HCT116 (cell line): ENCODE data around the gene RCOR3. TPM values are rescaled to one million over a fixed set of nuclear protein-coding genes. Genes with fewer than 3 reads are reported as not detected.

Experiments
- ATAC-seq: fragments of 200-7000 bp; cut with Tn5 transposase; 2 replicates; pipeline ENCODE4 v1.9.1; 2020; ENCODE audit warnings: mild to moderate bottlenecking, moderate library complexity
- BruUV-seq: library from RNA; stranded (reverse); fragments of 400-500 nt; replicated peaks from 2 replicates; lab custom pipeline; 2021; lab: Mats Ljungman, UMichigan
- CTCF ChIA-PET: fragments of 300-600 bp; sonication (Branson Sonifier 250); formaldehyde crosslinking; loops from one replicate; lab custom pipeline; 2021; ENCODE audit warnings: antibody characterized with exemption; lab: Charles Lee
- POLR2A ChIA-PET: fragments of 300-600, 350-600 bp; sonication (Branson Sonifier 250); formaldehyde crosslinking; loops from one replicate; lab custom pipeline; 2021; ENCODE audit warnings: antibody characterized with exemption; lab: Charles Lee
- RAD21 ChIA-PET, 2 experiments: fragments of 300-600 bp; sonication (Branson Sonifier 250); formaldehyde crosslinking; loops; one replicate each; lab custom pipeline; 2023; ENCODE audit warnings: low total read pairs in 2 of 2; ENCODE audit not compliant: uncharacterized antibody in 2 of 2, unreplicated experiment in 2 of 2, low non-redundant PET in 1 of 2; lab: Charles Lee
- DNase-seq: peaks from one replicate; pipeline ENCODE4 v3.0.0-alpha.2; 2010; ENCODE audit warnings: low read depth, low spot score
- H2AFZ ChIP-seq: fragments of 200-600 bp; shearing (Covaris generic), sonication (generic); 2 replicates; pipeline ENCODE4 v1.6.1; 2017; ENCODE audit warnings: low read depth, mixed run types, mixed read lengths, antibody characterized with exemption, low read length; ENCODE audit not compliant: poor library complexity, severe bottlenecking
- H3K27ac ChIP-seq: 2 replicates; pipeline ENCODE4 v1.5.1; 2012; ENCODE audit warnings: low read depth, low read length
- H3K27me3 ChIP-seq: fragments of 200-600 bp; sonication (generic); 2 replicates; pipeline ENCODE4 v1.6.1; 2016; ENCODE audit warnings: mixed run types, low read length, mixed read lengths; ENCODE audit not compliant: insufficient read depth
- H3K36me3 ChIP-seq, 2 experiments: fragments of 200-500 bp in 1 of 2; fragments of 200-600 bp in 1 of 2; sonication (Bioruptor generic) in 1 of 2; sonication (generic) in 1 of 2; 2 replicates each; pipeline versions ENCODE4 v1.5.1 to v1.6.1; 2014 to 2016; ENCODE audit warnings: low read length in 2 of 2, inconsistent platforms in 1 of 2, mixed read lengths in 1 of 2, mixed run types in 1 of 2; ENCODE audit not compliant: insufficient read depth in 2 of 2, control insufficient read depth in 1 of 2
- H3K4me1 ChIP-seq, 2 experiments: fragments of 200-600 bp in 1 of 2; sonication (generic) in 1 of 2; 2 replicates each; pipeline versions ENCODE4 v1.5.1 to v1.6.1; 2012 to 2017; ENCODE audit warnings: low read length in 2 of 2, inconsistent platforms in 1 of 2, mild to moderate bottlenecking in 1 of 2, mixed read lengths in 1 of 2, mixed run types in 1 of 2, moderate library complexity in 1 of 2; ENCODE audit not compliant: insufficient read depth in 2 of 2, control insufficient read depth in 1 of 2
- H3K4me2 ChIP-seq: fragments of 200-600 bp; sonication (generic); 2 replicates; pipeline ENCODE4 v1.6.1; 2017; ENCODE audit warnings: mixed run types, low read length, mixed read lengths
- H3K4me3 ChIP-seq, 2 experiments: fragments of 200-600 bp in 1 of 2; sonication (generic) in 1 of 2; replicated peaks in 1 of 2; 2 replicates each; pipeline ENCODE4 v1.5.1; 2011 to 2016; ENCODE audit warnings: low read length in 2 of 2, control low read depth in 1 of 2, low read depth in 1 of 2, mild to moderate bottlenecking in 1 of 2, mixed read lengths in 1 of 2, mixed run types in 1 of 2
- H3K79me2 ChIP-seq: fragments of 200-600 bp; sonication (generic); 2 replicates; pipeline ENCODE4 v1.6.1; 2017; ENCODE audit warnings: mild to moderate bottlenecking, mixed run types, low read length, moderate library complexity, mixed read lengths; ENCODE audit not compliant: insufficient read depth
- H3K9ac ChIP-seq: fragments of 200-600 bp; sonication (generic); 2 replicates; pipeline ENCODE4 v1.6.1; 2016; ENCODE audit warnings: low read length, mixed read lengths
- H3K9me2 ChIP-seq: fragments of 200-600 bp; sonication (generic), shearing (Covaris generic); 2 replicates; pipeline ENCODE4 v1.6.1; 2017; ENCODE audit warnings: mixed run types, mild to moderate bottlenecking, moderate library complexity; ENCODE audit not compliant: insufficient read depth
- H3K9me3 ChIP-seq, 2 experiments: fragments of 200-500 bp in 1 of 2; fragments of 200-600 bp in 1 of 2; sonication (Bioruptor generic) in 1 of 2; sonication (generic) in 1 of 2; 2 replicates each; pipeline ENCODE4 v1.6.1; 2014 to 2017; ENCODE audit warnings: low read length in 2 of 2, mixed read lengths in 2 of 2, inconsistent platforms in 1 of 2, low read depth in 1 of 2, mild to moderate bottlenecking in 1 of 2, mixed run types in 1 of 2, moderate library complexity in 1 of 2; ENCODE audit not compliant: control insufficient read depth in 1 of 2, insufficient read depth in 1 of 2
- H4K20me1 ChIP-seq: fragments of 200-600 bp; sonication (generic), shearing (Covaris generic); 2 replicates; pipeline ENCODE4 v1.6.1; 2017; ENCODE audit warnings: mixed run types, mild to moderate bottlenecking, moderate library complexity; ENCODE audit not compliant: insufficient read depth
- ATF3 ChIP-seq: IDR thresholded peaks from 2 replicates; pipeline ENCODE4 v1.6.1; 2012
- CEBPB ChIP-seq: IDR thresholded peaks from 2 replicates; pipeline ENCODE4 v1.6.1; 2012; ENCODE audit warnings: low read depth
- EZH2 ChIP-seq: fragments of 200-600 bp; sonication (generic); IDR thresholded peaks from 2 replicates; pipeline ENCODE4 v1.6.1; 2017; ENCODE audit warnings: antibody characterized with exemption, mixed run types
- JUND ChIP-seq: IDR thresholded peaks from 2 replicates; pipeline ENCODE4 v1.6.1; 2012
- POLR2A ChIP-seq: IDR thresholded peaks from 2 replicates; pipeline ENCODE4 v1.7.0; 2011; ENCODE audit warnings: borderline replicate concordance; ENCODE audit not compliant: insufficient read depth, insufficient read length; ENCODE audit errors: extremely low read depth
- SP1 ChIP-seq: IDR thresholded peaks from 2 replicates; pipeline ENCODE4 v1.6.1; 2012; ENCODE audit warnings: low read depth
- intact Hi-C: fragments of 100-400 bp; cut with micrococcal nuclease; formaldehyde crosslinking; loops from 2 replicates; pipeline ENCODE4 v1.10.0; 2022
- total RNA-seq: library from RNA; stranded (reverse); gene quantifications from one replicate; pipeline ENCODE4 v1.2.1, GENCODE V29; 2021; ENCODE audit not compliant: unreplicated experiment
- TF ChIP-seq, protein P1 (sequence below), 3 experiments: fragments of 200-600 bp in 1 of 3; sonication (generic) in 1 of 3; IDR thresholded peaks in 2 of 3; conservative IDR thresholded peaks in 1 of 3; 2 replicates each; pipeline ENCODE4 v1.5.1; 2012 to 2017; ENCODE audit warnings: low read depth in 2 of 3, low read length in 2 of 3, antibody characterized with exemption in 1 of 3, borderline replicate concordance in 1 of 3, control low read depth in 1 of 3, mild to moderate bottlenecking in 1 of 3, mixed read lengths in 1 of 3, mixed run types in 1 of 3, moderate library complexity in 1 of 3; ENCODE audit not compliant: insufficient read depth in 1 of 3
- TF ChIP-seq, protein P2 (sequence below): IDR thresholded peaks from 2 replicates; pipeline ENCODE4 v1.6.1; 2012

The RCOR3 gene
- total RNA-seq, 1 experiment from 2014 or later = 25.7 TPM

DNA sequence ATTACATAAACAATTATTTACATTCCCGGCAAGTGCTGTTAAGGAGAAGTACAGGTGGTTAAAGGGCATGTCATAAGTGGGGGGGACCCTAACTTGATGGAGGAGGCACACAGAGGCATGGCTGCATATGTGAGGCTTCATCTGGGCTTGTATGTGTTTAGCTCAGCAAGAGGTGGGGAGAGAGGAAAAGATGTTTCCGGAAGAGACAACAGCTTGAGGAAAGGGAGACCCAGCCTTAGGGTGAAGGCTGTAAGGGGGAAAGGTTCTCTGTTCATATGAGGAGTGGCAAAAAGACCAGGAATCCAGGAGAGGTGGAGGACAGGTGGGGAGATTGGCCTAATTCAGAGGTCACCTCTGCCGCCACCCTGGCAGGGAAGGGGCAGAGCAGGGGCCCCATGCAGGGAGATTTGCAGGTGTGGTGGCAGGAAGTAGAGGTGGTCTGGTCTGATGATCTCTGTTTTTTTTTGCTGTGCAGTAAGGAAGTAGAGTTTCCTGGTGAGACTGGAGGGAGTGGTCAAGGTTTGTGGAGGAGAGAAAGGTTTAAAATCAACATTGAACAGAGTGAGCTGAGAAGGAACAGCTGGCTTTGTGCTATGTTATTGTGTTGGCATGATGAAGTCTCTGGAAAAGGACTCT, 76.5 kb downstream of the RCOR3 start:
- H3K9ac ChIP-seq = no peak overlapping the region
- H3K36me3 ChIP-seq = no peaks in the 10 kb centered on the region
- no peak for DNase-seq
- no peak overlapping the region for H2AFZ ChIP-seq
- no peaks in the 10 kb centered on the region for H3K9me2 ChIP-seq
- CTCF ChIA-PET = no interaction called here
- intact Hi-C loops = no loop called here
- no TSS peak for BruUV-seq
- no peaks in the 10 kb centered on the region for H3K27me3 ChIP-seq
- ATAC-seq = no peak
- H3K4me1 ChIP-seq = peaks cover 0 to 9% of the 10 kb centered on the region in 2 experiments; a peak in 1 of 4 replicates
- no peak overlapping the region for H3K4me2 ChIP-seq
- TF ChIP-seq, protein P1, sequence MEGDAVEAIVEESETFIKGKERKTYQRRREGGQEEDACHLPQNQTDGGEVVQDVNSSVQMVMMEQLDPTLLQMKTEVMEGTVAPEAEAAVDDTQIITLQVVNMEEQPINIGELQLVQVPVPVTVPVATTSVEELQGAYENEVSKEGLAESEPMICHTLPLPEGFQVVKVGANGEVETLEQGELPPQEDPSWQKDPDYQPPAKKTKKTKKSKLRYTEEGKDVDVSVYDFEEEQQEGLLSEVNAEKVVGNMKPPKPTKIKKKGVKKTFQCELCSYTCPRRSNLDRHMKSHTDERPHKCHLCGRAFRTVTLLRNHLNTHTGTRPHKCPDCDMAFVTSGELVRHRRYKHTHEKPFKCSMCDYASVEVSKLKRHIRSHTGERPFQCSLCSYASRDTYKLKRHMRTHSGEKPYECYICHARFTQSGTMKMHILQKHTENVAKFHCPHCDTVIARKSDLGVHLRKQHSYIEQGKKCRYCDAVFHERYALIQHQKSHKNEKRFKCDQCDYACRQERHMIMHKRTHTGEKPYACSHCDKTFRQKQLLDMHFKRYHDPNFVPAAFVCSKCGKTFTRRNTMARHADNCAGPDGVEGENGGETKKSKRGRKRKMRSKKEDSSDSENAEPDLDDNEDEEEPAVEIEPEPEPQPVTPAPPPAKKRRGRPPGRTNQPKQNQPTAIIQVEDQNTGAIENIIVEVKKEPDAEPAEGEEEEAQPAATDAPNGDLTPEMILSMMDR (IDR thresholded peaks at IDR 0.05 in 2 of 3, conservative IDR thresholded peaks at IDR 0.05 in 1 of 3; ENCODE audit: borderline replicate concordance in 1 of 3, insufficient read depth in 1 of 3, low read depth in 2 of 3, low read length in 2 of 3) = no peak
- TF ChIP-seq SP1 = no peak
- TF ChIP-seq POLR2A = no peak
- TF ChIP-seq CEBPB = no peak
- peaks cover 3% of the 10 kb centered on the region; the same call in 1 of the 2 replicates for H3K79me2 ChIP-seq
- POLR2A ChIA-PET = no interaction called here
- H3K27ac ChIP-seq = no peak overlapping the region
- RAD21 ChIA-PET = no interaction called here
- no peaks in the 10 kb centered on the region for H3K9me3 ChIP-seq
- no peak overlapping the region for H3K4me3 ChIP-seq
- no peaks in the 10 kb centered on the region for H4K20me1 ChIP-seq

GRCh38 chr1:211336161-211336560, 77.0 kb downstream of the RCOR3 start:
- TF ChIP-seq, protein P2, sequence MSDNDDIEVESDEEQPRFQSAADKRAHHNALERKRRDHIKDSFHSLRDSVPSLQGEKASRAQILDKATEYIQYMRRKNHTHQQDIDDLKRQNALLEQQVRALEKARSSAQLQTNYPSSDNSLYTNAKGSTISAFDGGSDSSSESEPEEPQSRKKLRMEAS = no peak
- TF ChIP-seq ATF3 (no peak), EZH2 (no peak), JUND (no peak)
- TF ChIP-seq, all 23 proteins: peak for 0
- ChIA-PET POLR2A (no interaction called here), RAD21 (no interaction called here), CTCF (no interaction called here)
- intact Hi-C loops = no loop called here
- no peak overlapping the region for H3K9ac ChIP-seq
- no peaks in the 10 kb centered on the region for H3K27me3 ChIP-seq
- H4K20me1 ChIP-seq = no peaks in the 10 kb centered on the region
- no TSS peak for BruUV-seq
- H3K36me3 ChIP-seq = no peaks in the 10 kb centered on the region
- DNase-seq = no peak
- H3K4me2 ChIP-seq = no peak overlapping the region
- no peaks in the 10 kb centered on the region for H3K9me3 ChIP-seq
- H2AFZ ChIP-seq = no peak overlapping the region
- no peaks in the 10 kb centered on the region for H3K9me2 ChIP-seq
- no peak overlapping the region for H3K27ac ChIP-seq
- H3K4me1 ChIP-seq = peaks cover 0 to 9% of the 10 kb centered on the region in 2 experiments; a peak in 1 of 4 replicates
- ATAC-seq = no peak
- peaks cover 3% of the 10 kb centered on the region; the same call in 1 of the 2 replicates for H3K79me2 ChIP-seq
- no peak overlapping the region for H3K4me3 ChIP-seq
